Endodermal cell (in vitro differentiated cells): ENCODE measurements around the gene SSR4. TPM values are rescaled to one million over a fixed set of nuclear protein-coding genes. Genes with fewer than 3 reads are reported as not detected.
A peak's percentile ranks its signal among the peaks of the same experiment; 100 is the strongest.

Experiments
- DNase-seq: peaks from one replicate; pipeline ENCODE4 v3.0.0-alpha.2; 2017
- H3K27ac ChIP-seq: 2 replicates; pipeline ENCODE4 v1.5.1; 2013; ENCODE audit warnings: mild to moderate bottlenecking, low read depth, low read length, moderate library complexity
- H3K27me3 ChIP-seq: 2 replicates; pipeline ENCODE4 v1.6.1; 2013; ENCODE audit warnings: mild to moderate bottlenecking, low read length, moderate library complexity; ENCODE audit not compliant: insufficient read depth, control insufficient read depth, poor library complexity, severe bottlenecking
- H3K36me3 ChIP-seq: 2 replicates; pipeline ENCODE4 v1.7.0; 2013; ENCODE audit warnings: mild to moderate bottlenecking, low read length, moderate library complexity; ENCODE audit not compliant: control insufficient read depth, insufficient read depth
- H3K4me1 ChIP-seq: one replicate; pipeline ENCODE4 v1.7.0; 2013; ENCODE audit warnings: low read length; ENCODE audit not compliant: control insufficient read depth, insufficient read depth
- H3K4me3 ChIP-seq: 2 replicates; pipeline ENCODE4 v1.5.1; 2013; ENCODE audit warnings: mild to moderate bottlenecking, low read length, moderate library complexity
- H3K9ac ChIP-seq: 2 replicates; pipeline ENCODE4 v1.6.1; 2013; ENCODE audit warnings: mild to moderate bottlenecking, low read length, moderate library complexity; ENCODE audit not compliant: poor library complexity, severe bottlenecking; ENCODE audit errors: extremely low read depth
- H3K9me3 ChIP-seq: 2 replicates; pipeline ENCODE4 v1.6.1; 2013; ENCODE audit warnings: mild to moderate bottlenecking, low read length, moderate library complexity; ENCODE audit not compliant: control insufficient read depth
- H3K27ac Mint-ChIP-seq: 2 replicates; pipeline ENCODE4 v1.8.0; 2020; ENCODE audit warnings: mixed read lengths
- H3K27me3 Mint-ChIP-seq: 2 replicates; pipeline ENCODE4 v1.8.0; 2021; ENCODE audit warnings: mild to moderate bottlenecking, mixed read lengths; ENCODE audit not compliant: insufficient read depth
- H3K36me3 Mint-ChIP-seq: 2 replicates; pipeline ENCODE4 v1.8.0; 2020; ENCODE audit warnings: low read depth, mixed read lengths
- H3K4me1 Mint-ChIP-seq: 2 replicates; pipeline ENCODE4 v1.8.0; 2020; ENCODE audit warnings: mixed read lengths
- H3K4me3 Mint-ChIP-seq: 2 replicates; pipeline ENCODE4 v1.8.0; 2020; ENCODE audit warnings: mild to moderate bottlenecking, moderate library complexity, mixed read lengths
- H3K9me3 Mint-ChIP-seq: 2 replicates; pipeline ENCODE4 v1.8.0; 2020; ENCODE audit warnings: mild to moderate bottlenecking, mixed read lengths
- WGBS, 2 experiments: methylation state at CpG; one replicate each; pipeline versions ENCODE4 v1.1.5 to v1.1.7; 2013; ENCODE audit warnings: missing lambda C conversion rate in 2 of 2, mixed read lengths in 1 of 2; ENCODE audit not compliant: insufficient coverage in 1 of 2, insufficient read length in 1 of 2; 5-methylcytosine and 5-hydroxymethylcytosine counted together
- total RNA-seq, 2 donors: library from RNA; stranded (reverse); fragmentation: NEBNext Ultra II Directional in 1 of 2; extraction: Animal tissue kit (Norgen Biotek cat#: 25700) in 1 of 2; gene quantifications; 2 replicates in 1 of 2; 3 replicates in 1 of 2; pipeline ENCODE4 v1.2.1, GENCODE V29; 2021
- TF ChIP-seq, protein P1 (sequence below): fragments of 200-600 bp; sonication (generic); conservative IDR thresholded peaks from 2 replicates; pipeline ENCODE4 v1.5.0; 2021; ENCODE audit warnings: antibody characterized with exemption, mild to moderate bottlenecking

Gene SSR4
- total RNA-seq, 2 donors from 2014 or later: 220 to 236 TPM

DNA sequence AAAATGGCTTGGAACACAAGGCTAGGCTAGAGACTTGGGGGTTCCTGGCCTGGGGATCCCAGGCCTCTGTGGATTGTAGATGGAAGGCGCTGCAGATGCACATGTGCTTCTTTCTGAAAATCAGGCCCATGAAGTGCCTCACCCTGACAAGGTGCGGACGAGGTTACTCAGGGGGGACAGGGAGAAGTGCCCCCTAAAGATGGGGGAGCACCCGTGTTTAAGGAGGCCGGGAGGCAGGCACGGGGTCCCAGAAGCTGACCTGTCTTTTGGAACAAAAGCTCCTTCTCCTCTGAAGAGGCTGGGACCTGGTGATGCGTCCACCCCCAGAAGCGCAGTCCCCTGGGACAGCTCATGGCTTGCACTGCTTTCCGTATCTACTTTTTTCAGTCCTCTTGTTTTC lies 33.4 kb downstream of the SSR4 start:
- Mint-ChIP-seq H3K36me3 (peaks cover 5% of the 10 kb centered on the region), H3K27ac (peak overlapping the region; percentile 44), H3K9me3 (peaks cover 53% of the 10 kb centered on the region), H3K4me3 (peak overlapping the region; percentile 69), H3K4me1 (peaks cover 12% of the 10 kb centered on the region), H3K27me3 (peaks cover 6% of the 10 kb centered on the region)
- WGBS, 2 experiments: 73% methylated on average over 9 of the region's 9 CpGs; no CpG with 5 or more reads in 1 of the 2 experiments
- no peaks in the 10 kb centered on the region for H3K27me3 ChIP-seq
- TF ChIP-seq, protein P1, sequence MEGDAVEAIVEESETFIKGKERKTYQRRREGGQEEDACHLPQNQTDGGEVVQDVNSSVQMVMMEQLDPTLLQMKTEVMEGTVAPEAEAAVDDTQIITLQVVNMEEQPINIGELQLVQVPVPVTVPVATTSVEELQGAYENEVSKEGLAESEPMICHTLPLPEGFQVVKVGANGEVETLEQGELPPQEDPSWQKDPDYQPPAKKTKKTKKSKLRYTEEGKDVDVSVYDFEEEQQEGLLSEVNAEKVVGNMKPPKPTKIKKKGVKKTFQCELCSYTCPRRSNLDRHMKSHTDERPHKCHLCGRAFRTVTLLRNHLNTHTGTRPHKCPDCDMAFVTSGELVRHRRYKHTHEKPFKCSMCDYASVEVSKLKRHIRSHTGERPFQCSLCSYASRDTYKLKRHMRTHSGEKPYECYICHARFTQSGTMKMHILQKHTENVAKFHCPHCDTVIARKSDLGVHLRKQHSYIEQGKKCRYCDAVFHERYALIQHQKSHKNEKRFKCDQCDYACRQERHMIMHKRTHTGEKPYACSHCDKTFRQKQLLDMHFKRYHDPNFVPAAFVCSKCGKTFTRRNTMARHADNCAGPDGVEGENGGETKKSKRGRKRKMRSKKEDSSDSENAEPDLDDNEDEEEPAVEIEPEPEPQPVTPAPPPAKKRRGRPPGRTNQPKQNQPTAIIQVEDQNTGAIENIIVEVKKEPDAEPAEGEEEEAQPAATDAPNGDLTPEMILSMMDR: no peak
- H3K27ac ChIP-seq: no peak overlapping the region
- no peaks in the 10 kb centered on the region for H3K4me1 ChIP-seq
- H3K4me3 ChIP-seq: peak overlapping the region; percentile 83
- DNase-seq: no peak
- no peaks in the 10 kb centered on the region for H3K36me3 ChIP-seq
- no peak overlapping the region for H3K9ac ChIP-seq
- H3K9me3 ChIP-seq: no peaks in the 10 kb centered on the region

DNA sequence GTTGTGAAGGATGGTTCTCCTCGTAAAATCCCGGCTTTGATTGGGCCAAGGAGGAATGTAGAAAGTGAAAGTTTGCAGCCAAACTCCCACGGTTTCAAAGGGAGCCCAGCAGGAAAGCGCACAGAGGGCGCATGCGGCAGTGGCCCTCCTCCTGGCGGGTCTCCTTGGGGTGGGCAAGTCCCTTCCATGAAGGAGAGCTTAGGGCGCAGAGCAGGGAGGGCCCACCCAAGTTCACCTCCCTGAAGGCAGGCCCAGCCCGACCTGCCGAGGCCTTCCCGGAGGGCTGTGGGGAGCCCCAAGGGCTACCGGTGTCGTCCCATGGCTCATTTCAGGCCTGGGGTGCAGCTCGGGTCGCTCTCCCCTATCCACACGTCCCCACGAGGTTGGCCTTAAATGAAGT lies 33.8 kb downstream of the SSR4 start:
- Histone ChIP-seq H3K9me3 (no peaks in the 10 kb centered on the region), H3K36me3 (no peaks in the 10 kb centered on the region), H3K27ac (no peak overlapping the region), H3K4me1 (no peaks in the 10 kb centered on the region), H3K4me3 (peak overlapping the region; percentile 83), H3K9ac (peak overlapping the region; percentile 70), H3K27me3 (no peaks in the 10 kb centered on the region)
- WGBS, 2 experiments: 19% methylated on average over 17 of the region's 17 CpGs; no CpG with 5 or more reads in 1 of the 2 experiments
- DNase-seq: no peak
- H3K4me3 Mint-ChIP-seq: peak overlapping the region; percentile 69
- H3K4me1 Mint-ChIP-seq: peaks cover 12% of the 10 kb centered on the region
- TF ChIP-seq, protein P1: no peak
- H3K36me3 Mint-ChIP-seq: peaks cover 5% of the 10 kb centered on the region
- H3K9me3 Mint-ChIP-seq: peaks cover 57% of the 10 kb centered on the region
- H3K27me3 Mint-ChIP-seq: peaks cover 6% of the 10 kb centered on the region
- peak overlapping the region; percentile 44 for H3K27ac Mint-ChIP-seq

DNA sequence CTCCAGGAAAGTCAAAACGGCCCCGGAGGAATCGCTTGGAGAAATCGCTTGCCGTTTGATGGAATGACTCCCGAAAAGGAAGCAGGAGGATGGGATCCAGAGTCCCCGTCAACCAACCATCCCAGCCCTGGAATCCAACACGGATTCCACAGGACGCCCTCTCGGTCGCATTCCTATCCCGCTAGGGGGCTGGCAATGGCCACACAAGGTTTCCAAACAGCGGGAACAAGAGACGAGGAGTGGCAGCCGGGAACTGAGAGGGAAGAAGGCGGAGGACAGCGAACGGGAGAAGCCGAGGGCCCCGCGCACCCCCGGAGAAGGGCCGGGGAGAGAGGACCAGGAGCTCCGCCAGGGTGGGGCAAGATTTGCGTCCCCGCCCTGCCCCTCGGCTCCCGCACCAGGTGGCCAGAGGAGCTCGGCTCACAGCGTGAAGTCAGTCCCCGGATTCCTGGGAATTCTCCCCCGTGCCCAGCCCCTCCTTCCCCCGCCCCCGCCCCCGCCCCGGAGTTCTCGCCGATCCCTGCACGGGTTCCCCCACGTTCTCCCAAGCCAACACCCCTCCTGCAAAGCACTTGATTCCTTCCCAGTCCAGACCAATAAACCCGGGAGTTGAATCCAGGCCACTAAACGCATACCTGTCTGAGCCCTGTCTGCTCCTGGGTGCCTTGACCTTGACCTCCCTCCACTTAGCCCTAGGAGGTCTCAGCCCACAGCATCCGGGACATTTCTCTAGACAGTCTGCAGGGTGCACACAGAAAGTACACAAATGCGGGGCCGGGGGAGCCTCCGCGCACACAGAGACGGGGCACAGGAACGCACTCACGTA lies 34.5 kb downstream of the SSR4 start:
- Histone ChIP-seq H3K4me3 (peak overlapping the region; percentile 83), H3K9ac (peak overlapping the region; percentile 70), H3K36me3 (no peaks in the 10 kb centered on the region), H3K27ac (no peak overlapping the region), H3K4me1 (no peaks in the 10 kb centered on the region), H3K27me3 (no peaks in the 10 kb centered on the region), H3K9me3 (no peaks in the 10 kb centered on the region)
- Mint-ChIP-seq H3K4me3 (peak overlapping the region; percentile 69), H3K4me1 (peaks cover 12% of the 10 kb centered on the region), H3K9me3 (peaks cover 56% of the 10 kb centered on the region), H3K27me3 (peaks cover 6% of the 10 kb centered on the region), H3K36me3 (peaks cover 5% of the 10 kb centered on the region), H3K27ac (peak overlapping the region; percentile 80)
- peak; percentile 88 for DNase-seq
- 0% methylated on average over 3 to 31 of the region's 50 CpGs for WGBS, 2 experiments
- TF ChIP-seq, protein P1: peak; percentile 32
